Esophagus muscularis mucosa (tissue), 4 donors: ENCODE data around the gene STARD7. TPM values are rescaled to one million over a fixed set of nuclear protein-coding genes. Genes with fewer than 3 reads are reported as not detected.
"Not testable (repeated sequence)": the region's sequence is repeated elsewhere in the genome, so short reads cannot be mapped to it uniquely, and the experiment has no call there.

Source experiments
- DNase-seq: peaks from one replicate; pipeline ENCODE4 v3.0.0-alpha.2; 2017; ENCODE audit errors: extremely low spot score
- H3K27ac ChIP-seq, 4 donors: fragments of 200-600 bp; sonication (generic); replicated peaks in 1 of 4; 1 replicate in 3 of 4; 2 replicates in 1 of 4; pipeline ENCODE4 v1.5.1; 2016 to 2019; ENCODE audit warnings: mild to moderate bottlenecking in 1 of 4
- H3K27me3 ChIP-seq, 4 donors: fragments of 200-600 bp; sonication (generic); one replicate each; pipeline versions ENCODE4 v1.5.1 to v1.6.0; 2016 to 2019
- H3K36me3 ChIP-seq, 4 donors: fragments of 200-600 bp; sonication (generic); one replicate each; pipeline ENCODE4 v1.5.1; 2016 to 2019
- H3K4me1 ChIP-seq, 4 donors: fragments of 200-600 bp; sonication (generic); one replicate each; pipeline ENCODE4 v1.5.1; 2016 to 2019
- H3K4me3 ChIP-seq, 4 donors: fragments of 200-600 bp; sonication (generic); 1 replicate in 2 of 4; 2 replicates in 2 of 4; pipeline ENCODE4 v1.5.1; 2016 to 2019; ENCODE audit warnings: mild to moderate bottlenecking in 4 of 4, moderate library complexity in 1 of 4
- H3K9me3 ChIP-seq, 4 donors: fragments of 200-600 bp; sonication (generic); 1 replicate in 3 of 4; 2 replicates in 1 of 4; pipeline ENCODE4 v1.5.1; 2016 to 2019
- EP300 ChIP-seq: sonication (generic); formaldehyde crosslinking; IDR thresholded peaks from one replicate; pipeline ENCODE4 v1.6.1; 2017; ENCODE audit warnings: antibody characterized with exemption
- POLR2A ChIP-seq: fragments of 450-650 bp; IDR thresholded peaks from one replicate; pipeline ENCODE4 v1.6.1; 2017; ENCODE audit warnings: antibody characterized with exemption, moderate library complexity, mild to moderate bottlenecking, low read depth
- POLR2AphosphoS5 ChIP-seq, 2 donors: sonication (generic); formaldehyde crosslinking; IDR thresholded peaks; one replicate each; pipeline ENCODE4 v1.6.1; 2017; ENCODE audit warnings: antibody characterized with exemption in 2 of 2
- WGBS: methylation state at CpG from one replicate; pipeline ENCODE4 v1.1.5; 2018; 5-methylcytosine and 5-hydroxymethylcytosine counted together
- intact Hi-C: fragments of 100-400 bp; cut with DNase I; formaldehyde crosslinking; loops from one replicate; pipeline ENCODE4 v1.15.1; 2023
- total RNA-seq, 4 donors: library from RNA; depleted of rRNA; stranded (reverse); fragments of >200 nt; gene quantifications; one replicate each; pipeline versions ENCODE4 v1.1.0 to v1.2.1, GENCODE V29; 2016
- TF ChIP-seq, protein P1 (sequence below), 3 experiments: fragments of 200-600 bp in 2 of 3; fragments of 450-650 bp in 1 of 3; sonication (generic) in 2 of 3; IDR thresholded peaks; one replicate each; pipeline ENCODE4 v1.5.1; 2017 to 2019; ENCODE audit warnings: antibody characterized with exemption in 3 of 3, mild to moderate bottlenecking in 2 of 3, moderate library complexity in 1 of 3

STARD7 gene, protein sequence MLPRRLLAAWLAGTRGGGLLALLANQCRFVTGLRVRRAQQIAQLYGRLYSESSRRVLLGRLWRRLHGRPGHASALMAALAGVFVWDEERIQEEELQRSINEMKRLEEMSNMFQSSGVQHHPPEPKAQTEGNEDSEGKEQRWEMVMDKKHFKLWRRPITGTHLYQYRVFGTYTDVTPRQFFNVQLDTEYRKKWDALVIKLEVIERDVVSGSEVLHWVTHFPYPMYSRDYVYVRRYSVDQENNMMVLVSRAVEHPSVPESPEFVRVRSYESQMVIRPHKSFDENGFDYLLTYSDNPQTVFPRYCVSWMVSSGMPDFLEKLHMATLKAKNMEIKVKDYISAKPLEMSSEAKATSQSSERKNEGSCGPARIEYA
- 100 to 1,000 TPM in 1 of 4 donors, 10 to 100 TPM in 3; 85.0 to 110 (median 92.2) TPM for total RNA-seq

DNA sequence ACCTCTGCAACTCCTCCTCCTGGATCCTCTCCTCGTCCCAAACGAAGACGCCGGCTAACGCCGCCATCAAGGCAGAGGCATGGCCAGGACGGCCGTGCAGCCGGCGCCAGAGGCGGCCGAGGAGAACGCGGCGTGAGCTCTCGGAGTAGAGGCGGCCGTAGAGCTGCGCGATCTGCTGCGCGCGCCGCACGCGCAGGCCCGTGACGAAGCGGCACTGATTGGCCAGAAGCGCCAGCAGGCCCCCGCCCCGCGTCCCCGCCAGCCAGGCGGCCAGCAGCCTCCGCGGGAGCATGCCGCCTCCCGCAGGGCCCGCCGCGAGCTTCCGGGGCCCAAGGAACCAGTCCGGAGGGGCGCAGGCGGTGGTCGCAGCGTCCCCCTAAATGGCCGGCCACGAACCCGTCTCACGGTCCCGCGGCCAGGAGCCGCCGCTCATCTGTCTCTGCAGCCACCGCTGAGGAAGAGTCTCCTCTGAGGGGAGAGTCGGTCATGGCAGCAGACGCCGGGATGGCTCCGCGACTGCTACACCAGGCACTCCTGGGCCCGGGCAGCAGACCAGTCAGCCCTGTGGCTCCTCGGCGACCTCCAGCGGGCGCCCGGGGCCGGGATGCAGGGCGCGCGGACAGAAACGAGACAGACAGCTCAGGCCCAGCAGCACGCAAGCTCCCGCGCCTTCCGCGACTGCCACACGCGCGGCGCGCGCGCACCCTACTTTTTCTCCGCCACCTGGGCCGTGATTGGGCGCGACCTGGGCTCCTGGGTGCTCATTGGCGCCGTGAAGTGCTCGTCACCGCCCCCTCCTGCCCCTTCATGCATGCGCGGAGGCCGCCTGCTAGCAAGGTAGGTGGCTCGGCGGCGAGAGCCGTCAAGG, at the start of gene STARD7:
Gene STARD7, minus strand, starts transcription at position 685 of the 868 bp plus-strand sequence. Its CDS starts 393 bp downstream, at position 292.
- intact Hi-C loops: loop anchor here (2.0 kb wide), 1 partner anchor 56 kb away; the partner anchor contains the start of gene TMEM127
- 0% methylated on average over 1 of the region's 100 CpGs for WGBS
- Histone ChIP-seq H3K4me3 (peak within 1 kb of the TSS; percentile 83 to 98 (median 94)), H3K36me3 (no peaks in the 10 kb centered on the region), H3K27ac (peak within 1 kb of the TSS; percentile 92 to 99 (median 96)), H3K9me3 (no peaks in the 10 kb centered on the region), H3K27me3 (no peaks in the 10 kb centered on the region), H3K4me1 (peaks cover 34 to 57% (median 54%) of the 10 kb centered on the region in 4 donors)
- TF ChIP-seq, protein P1, sequence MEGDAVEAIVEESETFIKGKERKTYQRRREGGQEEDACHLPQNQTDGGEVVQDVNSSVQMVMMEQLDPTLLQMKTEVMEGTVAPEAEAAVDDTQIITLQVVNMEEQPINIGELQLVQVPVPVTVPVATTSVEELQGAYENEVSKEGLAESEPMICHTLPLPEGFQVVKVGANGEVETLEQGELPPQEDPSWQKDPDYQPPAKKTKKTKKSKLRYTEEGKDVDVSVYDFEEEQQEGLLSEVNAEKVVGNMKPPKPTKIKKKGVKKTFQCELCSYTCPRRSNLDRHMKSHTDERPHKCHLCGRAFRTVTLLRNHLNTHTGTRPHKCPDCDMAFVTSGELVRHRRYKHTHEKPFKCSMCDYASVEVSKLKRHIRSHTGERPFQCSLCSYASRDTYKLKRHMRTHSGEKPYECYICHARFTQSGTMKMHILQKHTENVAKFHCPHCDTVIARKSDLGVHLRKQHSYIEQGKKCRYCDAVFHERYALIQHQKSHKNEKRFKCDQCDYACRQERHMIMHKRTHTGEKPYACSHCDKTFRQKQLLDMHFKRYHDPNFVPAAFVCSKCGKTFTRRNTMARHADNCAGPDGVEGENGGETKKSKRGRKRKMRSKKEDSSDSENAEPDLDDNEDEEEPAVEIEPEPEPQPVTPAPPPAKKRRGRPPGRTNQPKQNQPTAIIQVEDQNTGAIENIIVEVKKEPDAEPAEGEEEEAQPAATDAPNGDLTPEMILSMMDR (IDR thresholded peaks at IDR 0.05): peak in 2 of 3 experiments; percentile 9 to 13
- peak; percentile 89 for TF ChIP-seq POLR2A
- TF ChIP-seq EP300: no peak
- peak; percentile 95 to 97 for TF ChIP-seq POLR2AphosphoS5 (IDR thresholded peaks at IDR 0.05)
- DNase-seq: peak; percentile 100

DNA sequence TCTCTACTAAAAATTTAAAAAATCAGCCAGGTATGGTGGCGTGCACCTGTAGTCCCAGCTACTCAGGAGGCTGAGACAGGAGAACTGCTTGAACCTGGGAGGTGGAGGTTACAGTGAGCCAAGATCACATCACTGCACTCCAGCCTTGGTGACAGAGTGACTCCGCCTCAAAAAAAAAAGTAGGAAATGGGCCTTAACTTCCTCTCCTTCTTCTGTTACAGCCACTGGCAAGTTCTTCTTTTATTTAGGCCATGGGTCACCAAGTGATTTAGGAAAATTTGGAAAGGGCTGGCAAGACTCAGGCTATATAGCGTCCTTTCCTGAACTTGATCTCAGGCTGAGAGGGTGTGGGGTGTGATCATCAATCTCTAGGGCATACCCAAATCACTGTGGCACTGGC, 49.1 kb upstream of the STARD7 start:
- H3K36me3 ChIP-seq: peaks cover 28 to 72% (median 45%) of the 10 kb centered on the region in 4 donors
- not testable (repeated sequence) for H3K9me3 ChIP-seq, DNase-seq, H3K27me3 ChIP-seq, H3K4me3 ChIP-seq
- peaks cover 84 to 92% (median 89%) of the 10 kb centered on the region in 4 donors for H3K4me1 ChIP-seq
- peak overlapping the region; percentile 79 to 85 (median 81) for H3K27ac ChIP-seq
- intact Hi-C loops: loop anchor here (5.0 kb wide), 1 partner anchor 110 kb away; the partner anchor contains the start of gene DUSP2
- 91% methylated on average over 3 of the region's 3 CpGs for WGBS

DNA sequence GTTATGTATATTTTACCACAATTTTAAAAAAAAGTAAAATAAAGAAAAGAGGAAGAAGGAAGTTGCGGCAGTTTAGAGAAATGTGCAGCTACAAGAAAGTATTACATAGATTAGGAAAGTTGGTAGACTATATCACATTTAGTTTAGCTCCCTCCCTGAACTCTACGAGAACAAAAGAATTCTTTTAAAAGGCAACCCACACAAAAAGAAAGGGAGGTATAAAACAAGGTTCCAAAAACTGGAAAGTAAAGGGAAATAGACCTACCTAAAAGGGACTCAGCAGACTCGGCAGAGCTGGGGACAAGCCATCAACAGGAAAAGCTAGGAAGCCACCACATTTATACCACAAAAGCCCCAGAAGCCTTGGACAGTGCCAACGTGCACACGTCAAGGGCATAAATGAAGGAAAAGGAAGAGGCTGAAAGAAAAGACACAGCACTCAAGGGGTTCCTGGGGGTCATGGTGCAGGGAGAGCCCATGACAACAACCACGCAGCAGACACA, 48.0 kb upstream of the STARD7 start:
- intact Hi-C loops: loop anchor here (5.0 kb wide), 1 partner anchor 109 kb away; the partner anchor contains the start of gene DUSP2
- H3K9me3 ChIP-seq: no peaks in the 10 kb centered on the region
- DNase-seq: no peak
- WGBS: 70% methylated on average over 6 of the region's 6 CpGs
- H3K27me3 ChIP-seq: no peaks in the 10 kb centered on the region
- H3K4me1 ChIP-seq: peaks cover 80 to 95% (median 87%) of the 10 kb centered on the region in 4 donors
- TF ChIP-seq POLR2A (no peak), EP300 (no peak), POLR2AphosphoS5 (IDR thresholded peaks at IDR 0.05) (no peak)
- TF ChIP-seq, protein P1 (IDR thresholded peaks at IDR 0.05): no peak
- no peak overlapping the region for H3K4me3 ChIP-seq
- H3K36me3 ChIP-seq: peaks cover 32 to 73% (median 48%) of the 10 kb centered on the region in 4 donors
- H3K27ac ChIP-seq: peak overlapping the region; percentile 40 to 85 (median 80)

DNA sequence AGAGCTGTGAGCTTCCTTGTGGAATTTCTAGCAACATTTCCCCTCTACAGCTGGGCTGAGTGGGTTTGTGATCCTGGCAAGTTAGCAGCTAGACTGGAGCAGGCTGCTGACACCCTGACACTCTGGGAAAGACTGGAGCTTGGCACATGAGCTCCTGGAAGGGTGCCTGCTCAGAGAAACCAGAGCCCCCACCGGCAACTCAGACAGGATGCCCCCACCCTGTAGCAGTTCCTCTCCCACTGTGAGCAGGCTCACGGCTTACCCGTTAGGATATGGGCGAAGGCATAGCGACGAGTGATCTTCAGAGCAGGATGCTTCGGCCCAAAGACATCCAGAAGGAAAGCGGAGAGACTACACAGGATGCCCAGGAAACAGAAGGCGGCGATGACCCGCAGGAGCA, 45.9 kb upstream of the STARD7 start:
- peaks cover 79 to 96% (median 87%) of the 10 kb centered on the region in 4 donors for H3K4me1 ChIP-seq
- peak overlapping the region in 3 of 4 donors; percentile 12 to 42 (median 16) for H3K27ac ChIP-seq
- no peaks in the 10 kb centered on the region for H3K27me3 ChIP-seq
- 89% methylated on average over 7 of the region's 11 CpGs for WGBS
- H3K9me3 ChIP-seq: no peaks in the 10 kb centered on the region
- no peak overlapping the region for H3K4me3 ChIP-seq
- DNase-seq: no peak
- TF ChIP-seq POLR2AphosphoS5 (IDR thresholded peaks at IDR 0.05): peak in 1 of 2 donors; percentile 15
- no peak for TF ChIP-seq POLR2A
- TF ChIP-seq, protein P1 (IDR thresholded peaks at IDR 0.05): no peak
- no peak for TF ChIP-seq EP300
- peaks cover 32 to 72% (median 46%) of the 10 kb centered on the region in 4 donors for H3K36me3 ChIP-seq
- intact Hi-C loops: no loop called here
